Mesendoderm (in vitro differentiated cells): ENCODE results near the gene TPCN1.

Source experiments
- DNase-seq: peaks from one replicate; pipeline ENCODE4 v3.0.0; 2013
- H2AK5ac ChIP-seq: 2 replicates; pipeline ENCODE4 v1.6.1; 2013; ENCODE audit warnings: low read length, inconsistent platforms
- H2BK120ac ChIP-seq: 2 replicates; pipeline ENCODE4 v1.6.1; 2013; ENCODE audit warnings: low read depth, mild to moderate bottlenecking, low read length, moderate library complexity, mixed read lengths
- H2BK15ac ChIP-seq: replicated peaks from 2 replicates; pipeline ENCODE4 v1.6.1; 2013; ENCODE audit warnings: low read depth, mild to moderate bottlenecking, moderate library complexity
- H2BK5ac ChIP-seq: 2 replicates; pipeline ENCODE4 v1.6.1; 2013; ENCODE audit warnings: low read length, inconsistent platforms
- H3K18ac ChIP-seq: 2 replicates; pipeline ENCODE4 v1.6.1; 2013; ENCODE audit warnings: mild to moderate bottlenecking, low read length, mixed read lengths
- H3K23ac ChIP-seq: one replicate; pipeline ENCODE4 v1.6.1; 2013; ENCODE audit warnings: low read length
- H3K27ac ChIP-seq: 2 replicates; pipeline ENCODE4 v1.5.1; 2013; ENCODE audit warnings: low read depth, mild to moderate bottlenecking, inconsistent platforms, low read length, moderate library complexity
- H3K27me3 ChIP-seq: 2 replicates; pipeline ENCODE4 v1.6.1; 2013; ENCODE audit warnings: low read length, control low read depth, mild to moderate bottlenecking, inconsistent platforms; ENCODE audit not compliant: insufficient read depth, poor library complexity
- H3K36me3 ChIP-seq: 2 replicates; pipeline ENCODE4 v1.6.1; 2013; ENCODE audit warnings: low read length, inconsistent platforms; ENCODE audit not compliant: control insufficient read depth, insufficient read depth
- H3K4ac ChIP-seq: one replicate; pipeline ENCODE4 v1.6.1; 2013; ENCODE audit warnings: low read depth, mild to moderate bottlenecking, low read length, moderate library complexity
- H3K4me1 ChIP-seq: 2 replicates; pipeline ENCODE4 v1.6.1; 2013; ENCODE audit warnings: low read depth, low read length, inconsistent platforms; ENCODE audit not compliant: control insufficient read depth
- H3K4me2 ChIP-seq: 2 replicates; pipeline ENCODE4 v1.6.1; 2013; ENCODE audit warnings: low read length
- H3K4me3 ChIP-seq: 2 replicates; pipeline ENCODE4 v1.5.1; 2013; ENCODE audit warnings: mild to moderate bottlenecking, low read length
- H3K56ac ChIP-seq: one replicate; pipeline ENCODE4 v1.6.1; 2013; ENCODE audit warnings: low read length
- H3K79me1 ChIP-seq: 2 replicates; pipeline ENCODE4 v1.6.1; 2013; ENCODE audit warnings: low read length, inconsistent platforms
- H3K79me2 ChIP-seq: 2 replicates; pipeline ENCODE4 v1.6.1; 2013; ENCODE audit warnings: mild to moderate bottlenecking, low read length; ENCODE audit not compliant: control insufficient read depth, insufficient read depth
- H3K9ac ChIP-seq: 2 replicates; pipeline ENCODE4 v1.6.1; 2013; ENCODE audit warnings: low read length, inconsistent platforms
- H4K5ac ChIP-seq: one replicate; pipeline ENCODE4 v1.6.1; 2013; ENCODE audit warnings: low read length
- H4K8ac ChIP-seq: one replicate; pipeline ENCODE4 v1.6.1; 2013; ENCODE audit warnings: low read depth, mild to moderate bottlenecking, control low read depth, low read length, moderate library complexity
- whole genome bisulfite sequencing: extraction: QIAGEN DNeasy Blood & Tissue Kit; methylation state at CpG from one replicate; pipeline ENCODE4 v1.1.7; 2013; ENCODE audit warnings: low lambda C conversion rate, missing lambda C conversion rate; ENCODE audit not compliant: insufficient coverage; ENCODE audit errors: extremely low coverage; 5-methylcytosine and 5-hydroxymethylcytosine counted together

Gene TPCN1

GRCh38 chr12:113179023-113179422 lies 42.2 kb upstream of the TPCN1 start:
- H3K36me3 ChIP-seq = peaks cover 16% of the 10 kb centered on the region
- no peaks in the 10 kb centered on the region for H3K27me3 ChIP-seq

GRCh38 chr12:113180333-113180732 lies 40.9 kb upstream of the TPCN1 start:
- no peak overlapping the region for H3K56ac ChIP-seq
- H3K4ac ChIP-seq = no peak overlapping the region
- no peak overlapping the region for H3K23ac ChIP-seq
- H4K8ac ChIP-seq = no peak overlapping the region
- no peaks in the 10 kb centered on the region for H3K27me3 ChIP-seq
- no peak overlapping the region for H3K18ac ChIP-seq
- H2BK5ac ChIP-seq = no peak overlapping the region
- peaks cover 8% of the 10 kb centered on the region for H3K79me1 ChIP-seq
- H3K27ac ChIP-seq = no peak overlapping the region
- H3K9ac ChIP-seq = no peak overlapping the region
- H4K5ac ChIP-seq = no peak overlapping the region
- no peak overlapping the region for H2AK5ac ChIP-seq
- WGBS = no CpG with 5 or more reads among the region's 4 CpGs
- H3K4me3 ChIP-seq = no peak overlapping the region
- no peak overlapping the region for H2BK120ac ChIP-seq
- H3K4me2 ChIP-seq = no peak overlapping the region
- H3K4me1 ChIP-seq = no peaks in the 10 kb centered on the region
- no peak overlapping the region for H2BK15ac ChIP-seq
- peaks cover 19% of the 10 kb centered on the region for H3K79me2 ChIP-seq
- no peak for DNase-seq
- peaks cover 14% of the 10 kb centered on the region for H3K36me3 ChIP-seq

More at GRCh38 chr12:113179023-113179422, 42.2 kb upstream of the TPCN1 start:
- no peak overlapping the region for H3K4me2 ChIP-seq
- H2BK15ac ChIP-seq = no peak overlapping the region
- no peak overlapping the region for H4K8ac ChIP-seq
- H4K5ac ChIP-seq = no peak overlapping the region
- no peak for DNase-seq
- H3K79me2 ChIP-seq = peaks cover 14% of the 10 kb centered on the region
- H2AK5ac ChIP-seq = no peak overlapping the region
- no peak overlapping the region for H3K56ac ChIP-seq
- no peak overlapping the region for H3K27ac ChIP-seq
- WGBS = no CpG with 5 or more reads among the region's 14 CpGs
- H3K79me1 ChIP-seq = peaks cover 8% of the 10 kb centered on the region
- H3K9ac ChIP-seq = no peak overlapping the region
- H3K4me3 ChIP-seq = no peak overlapping the region
- H2BK5ac ChIP-seq = no peak overlapping the region
- no peak overlapping the region for H2BK120ac ChIP-seq
- H3K4ac ChIP-seq = no peak overlapping the region
- H3K4me1 ChIP-seq = no peaks in the 10 kb centered on the region
- no peak overlapping the region for H3K18ac ChIP-seq
- H3K23ac ChIP-seq = no peak overlapping the region

- no peak for DNase-seq
- no peak overlapping the region for H3K4me3 ChIP-seq
- H3K9ac ChIP-seq = no peak overlapping the region
- no peak overlapping the region for H3K4ac ChIP-seq
- no peaks in the 10 kb centered on the region for H3K4me1 ChIP-seq
- H3K36me3 ChIP-seq = peaks cover 13% of the 10 kb centered on the region
- no peak overlapping the region for H3K18ac ChIP-seq
- H4K5ac ChIP-seq = no peak overlapping the region
- H3K79me2 ChIP-seq = peaks cover 22% of the 10 kb centered on the region
- no peak overlapping the region for H3K4me2 ChIP-seq
- H2AK5ac ChIP-seq = no peak overlapping the region
- no peak overlapping the region for H4K8ac ChIP-seq
- H3K79me1 ChIP-seq = peaks cover 13% of the 10 kb centered on the region
- no CpG with 5 or more reads among the region's 3 CpGs for WGBS
- no peak overlapping the region for H2BK15ac ChIP-seq
- no peak overlapping the region for H2BK5ac ChIP-seq
- H2BK120ac ChIP-seq = no peak overlapping the region
- no peak overlapping the region for H3K23ac ChIP-seq
- no peak overlapping the region for H3K56ac ChIP-seq
- H3K27ac ChIP-seq = no peak overlapping the region
- no peaks in the 10 kb centered on the region for H3K27me3 ChIP-seq
These were observed 39.3 kb upstream of the TPCN1 start for GRCh38 chr12:113181975-113182374.

GRCh38 chr12:113183030-113183589 lies 38.2 kb upstream of the TPCN1 start:
- H3K27ac ChIP-seq = no peak overlapping the region
- WGBS = no CpG with 5 or more reads among the region's 11 CpGs
- no peak overlapping the region for H3K4me2 ChIP-seq
- no peak overlapping the region for H3K18ac ChIP-seq
- H3K36me3 ChIP-seq = peaks cover 10% of the 10 kb centered on the region
- H3K27me3 ChIP-seq = no peaks in the 10 kb centered on the region
- H2BK5ac ChIP-seq = no peak overlapping the region
- no peak overlapping the region for H3K9ac ChIP-seq
- DNase-seq = no peak
- no peak overlapping the region for H2AK5ac ChIP-seq
- H2BK15ac ChIP-seq = no peak overlapping the region
- H3K4ac ChIP-seq = no peak overlapping the region
- no peaks in the 10 kb centered on the region for H3K4me1 ChIP-seq
- H4K8ac ChIP-seq = no peak overlapping the region
- H3K79me1 ChIP-seq = peaks cover 16% of the 10 kb centered on the region
- H3K4me3 ChIP-seq = no peak overlapping the region
- no peak overlapping the region for H2BK120ac ChIP-seq
- no peak overlapping the region for H3K23ac ChIP-seq
- H4K5ac ChIP-seq = no peak overlapping the region
- peaks cover 22% of the 10 kb centered on the region for H3K79me2 ChIP-seq
- H3K56ac ChIP-seq = no peak overlapping the region

- Histone ChIP-seq H3K9ac (peak overlapping the region; percentile 96), H4K8ac (no peak overlapping the region), H2BK120ac (no peak overlapping the region), H3K23ac (no peak overlapping the region), H2AK5ac (no peak overlapping the region), H3K36me3 (peaks cover 8% of the 10 kb centered on the region), H3K4me3 (peak overlapping the region; percentile 78), H3K79me1 (peaks cover 17% of the 10 kb centered on the region), H3K27ac (no peak overlapping the region), H3K4me2 (peak overlapping the region; percentile 10), H2BK5ac (no peak overlapping the region), H4K5ac (no peak overlapping the region), H3K4ac (no peak overlapping the region), H3K18ac (no peak overlapping the region), H2BK15ac (no peak overlapping the region), H3K56ac (peak overlapping the region; percentile 84), H3K79me2 (peaks cover 22% of the 10 kb centered on the region), H3K4me1 (no peaks in the 10 kb centered on the region), H3K27me3 (no peaks in the 10 kb centered on the region)
- no CpG with 5 or more reads among the region's 26 CpGs for WGBS
- no peak for DNase-seq
These were observed 37.0 kb upstream of the TPCN1 start for GRCh38 chr12:113184098-113184899.
